ENCODE results near the gene ZNF490. TPM values are rescaled to one million over a fixed set of nuclear protein-coding genes. Genes with fewer than 3 reads are reported as not detected.

The ZNF490 gene
- total and polyA plus RNA-seq, 10 of the 15 experiments (the other 5 are each of a cell fraction or from before 2014, with no cell fraction given) = 0.57 to 8.4 (median 3.2) TPM

- intact Hi-C loops (cut with micrococcal nuclease; ENCODE audit: unreplicated experiment) = no loop called here
- DNase-seq (ENCODE audit: low read depth, low spot score) (no peak), ATAC-seq (no peak), FAIRE-seq (no peak)
- CTCF ChIA-PET = interaction anchor here (1.4 to 1.8 kb wide), 2 partner anchors 16 to 17 kb away, joined by 3 to 4 read pairs; no protein-coding TSS in a partner anchor
- no TSS peak for BruUV-seq (replicated peaks)
- no peak overlapping the region for H2AFZ ChIP-seq (ENCODE audit: control insufficient read depth, low read depth, low read length)
- H3K36me3 ChIP-seq (ENCODE audit: control insufficient read depth in 2 of 2, insufficient read depth in 2 of 2, low read length in 1 of 2) = peaks cover 17 to 18% of the 10 kb centered on the region in 2 experiments; a peak in 3 of 4 replicates
- WGBS (ENCODE audit: insufficient coverage, insufficient replicate concordance, low lambda C conversion rate, missing lambda C conversion rate) = over 99% methylated on average over 8 of the region's 8 CpGs
- SMC1A ChIA-PET (ENCODE audit: uncharacterized antibody, unreplicated experiment) = no interaction called here
- POLR2A ChIA-PET = no interaction called here
- H3K27ac ChIP-seq (ENCODE audit: control insufficient read depth, insufficient read depth) = no peak overlapping the region
- no peaks in the 10 kb centered on the region; the same call in 2 of the 3 replicates for H3K9me3 ChIP-seq (replicated peaks; ENCODE audit: control insufficient read depth, insufficient read depth, low read length)
- no peak overlapping the region for H3K9ac ChIP-seq (ENCODE audit: control insufficient read depth, insufficient read depth, low read length)
- no peak for TF ChIP-seq SUPT20H (IDR thresholded peaks at IDR 0.05; ENCODE audit: borderline replicate concordance, control insufficient read depth, low read depth, low read length)
- no peak for TF ChIP-seq SRF (IDR thresholded peaks at IDR 0.05; ENCODE audit: low read depth in 2 of 2, low read length in 2 of 2)
- no peak for TF ChIP-seq TBL1XR1 (IDR thresholded peaks at IDR 0.05; ENCODE audit: low read depth, low read length)
- TF ChIP-seq SREBF2 (IDR thresholded peaks at IDR 0.05; ENCODE audit: low read length) = no peak
- no peak for TF ChIP-seq CTCF (IDR thresholded peaks at IDR 0.05 in 2 of 3, conservative IDR thresholded peaks at IDR 0.05 in 1 of 3; ENCODE audit: control insufficient read depth in 2 of 3, extremely low read depth in 1 of 3, insufficient read depth in 1 of 3, low read depth in 3 of 3, low read length in 3 of 3)
- no peak for TF ChIP-seq MYC (IDR thresholded peaks at IDR 0.05; ENCODE audit: insufficient read depth, insufficient read length, insufficient replicate concordance, low read length, severe bottlenecking)
- no peak for TF ChIP-seq TARDBP (IDR thresholded peaks at IDR 0.05; ENCODE audit: borderline replicate concordance)
- no peak for TF ChIP-seq YY1 (IDR thresholded peaks at IDR 0.05; ENCODE audit: low read depth, low read length)
- TF ChIP-seq ZNF384 (IDR thresholded peaks at IDR 0.05; ENCODE audit: borderline replicate concordance, low read depth, low read length) = no peak
- no peak for TF ChIP-seq GATAD2B (conservative IDR thresholded peaks at IDR 0.05; ENCODE audit: low read depth)
- TF ChIP-seq BMI1 (IDR thresholded peaks at IDR 0.05; ENCODE audit: borderline replicate concordance) = no peak
- no peak for TF ChIP-seq BHLHE40 (IDR thresholded peaks at IDR 0.05; ENCODE audit: borderline replicate concordance in 1 of 2, low read depth in 2 of 2, low read length in 1 of 2)
- no peak for TF ChIP-seq HSF1 (IDR thresholded peaks at IDR 0.05; ENCODE audit: low read depth, low read length)
- no peak for TF ChIP-seq HDAC2 (IDR thresholded peaks at IDR 0.05)
- no peak for TF ChIP-seq RAD21 (IDR thresholded peaks at IDR 0.05; ENCODE audit: insufficient read depth, low read depth, low read length)
- no peak for TF ChIP-seq CBX3 (IDR thresholded peaks at IDR 0.05; ENCODE audit: borderline replicate concordance, low read depth)
- no peak for TF ChIP-seq EZH2 (IDR thresholded peaks at IDR 0.05; ENCODE audit: borderline replicate concordance, control insufficient read depth, low read depth, low read length)
- TF ChIP-seq RFX5 (IDR thresholded peaks at IDR 0.05; ENCODE audit: low read depth, low read length) = no peak
- no peak for TF ChIP-seq ZSCAN29 (IDR thresholded peaks at IDR 0.05)
- H3K79me2 ChIP-seq (ENCODE audit: control insufficient read depth, insufficient read depth, low read length) = no peaks in the 10 kb centered on the region
- RAD21 ChIA-PET (ENCODE audit: unreplicated experiment) = no interaction called here
- H3K4me1 ChIP-seq (ENCODE audit: control insufficient read depth, insufficient read depth, low read length) = no peaks in the 10 kb centered on the region
- H3K4me2 ChIP-seq (ENCODE audit: control insufficient read depth, insufficient read depth) = no peak overlapping the region
- no peaks in the 10 kb centered on the region for H4K20me1 ChIP-seq (ENCODE audit: control insufficient read depth, insufficient read depth)
- in situ Hi-C loops (cut with MboI) = no loop called here
- no peaks in the 10 kb centered on the region for H3K27me3 ChIP-seq (replicated peaks in 1 of 2; ENCODE audit: control insufficient read depth in 2 of 2, insufficient read depth in 2 of 2, low read length in 1 of 2)
- H3K4me3 ChIP-seq = no peak overlapping the region
These were observed 44.9 kb upstream of the ZNF490 start for GRCh38 chr19:12655546-12655945.

Data from GM12878 (cell line).